Pulmonary artery endothelial cell (primary cell): ENCODE measurements around the gene RFTN2. TPM values are rescaled to one million over a fixed set of nuclear protein-coding genes. Genes with fewer than 3 reads are reported as not detected.
"Not testable (repeated sequence)": the region's sequence is repeated elsewhere in the genome, so short reads cannot be mapped to it uniquely, and the experiment has no call there.

Source experiments
- DNase-seq: peaks from one replicate; pipeline ENCODE4 v3.0.0-alpha.2; 2011; ENCODE audit warnings: low read depth, low spot score
- total RNA-seq: library from RNA; depleted of rRNA; stranded (reverse); fragments of >200 nt; gene quantifications from 2 replicates; pipeline ENCODE4 v1.2.3, GENCODE V29; 2014

RFTN2 gene
- total RNA-seq, 1 donor from 2014 or later, result 6.5 TPM

- no peak for DNase-seq
Measured at GRCh38 chr2:197604117-197604860, 71.1 kb downstream of the RFTN2 start.

- DNase-seq, result no peak
Measured at GRCh38 chr2:197601726-197602125, 73.7 kb downstream of the RFTN2 start.

- DNase-seq, result no peak
Measured at GRCh38 chr2:197600306-197600705, 75.1 kb downstream of the RFTN2 start.

GRCh38 chr2:197599285-197599965, 76.0 kb downstream of the RFTN2 start:
- DNase-seq, result no peak

- no peak for DNase-seq
Measured at GRCh38 chr2:197598450-197598849, 76.9 kb downstream of the RFTN2 start.

GRCh38 chr2:197597166-197597565, 78.2 kb downstream of the RFTN2 start:
- no peak for DNase-seq

GRCh38 chr2:197596766-197597165, 78.6 kb downstream of the RFTN2 start:
- no peak for DNase-seq

- DNase-seq, result no peak
Measured at GRCh38 chr2:197591339-197592072, 83.9 kb downstream of the RFTN2 start.

- not testable (repeated sequence) for DNase-seq
Measured at GRCh38 chr2:197587255-197587654, 88.1 kb downstream of the RFTN2 start.

- DNase-seq, result not testable (repeated sequence)
Measured at GRCh38 chr2:197580166-197580565, 95.2 kb downstream of the RFTN2 start.

GRCh38 chr2:197578294-197578693, 97.1 kb downstream of the RFTN2 start:
- not testable (repeated sequence) for DNase-seq

GRCh38 chr2:197577446-197577845, 97.9 kb downstream of the RFTN2 start:
- DNase-seq, result no peak

- no peak for DNase-seq
Measured at GRCh38 chr2:197576631-197577030, 98.8 kb downstream of the RFTN2 start.

- DNase-seq, result no peak
Measured at GRCh38 chr2:197575987-197576386, 99.4 kb downstream of the RFTN2 start.

- no peak for DNase-seq
Measured at GRCh38 chr2:197573608-197574007, 101.8 kb downstream of the RFTN2 start.

GRCh38 chr2:197571627-197572271, 103.6 kb downstream of the RFTN2 start:
- DNase-seq, result no peak

- no peak for DNase-seq
Measured at GRCh38 chr2:197560146-197560665, 115.2 kb downstream of the RFTN2 start.

- DNase-seq, result no peak
Measured at GRCh38 chr2:197559681-197560080, 115.7 kb downstream of the RFTN2 start.

- no peak for DNase-seq
Measured at GRCh38 chr2:197558393-197558792, 117.0 kb downstream of the RFTN2 start.

GRCh38 chr2:197556456-197556855, 118.9 kb downstream of the RFTN2 start:
- DNase-seq, result peak; percentile 61

- no peak for DNase-seq
Measured at GRCh38 chr2:197555467-197555866, 119.9 kb downstream of the RFTN2 start.
